RPMI7951 (cell line): Measurements from ENCODE around the gene ACBD4. TPM values are rescaled to one million over a fixed set of nuclear protein-coding genes. Genes with fewer than 3 reads are reported as not detected.
A peak's percentile ranks its signal among the peaks of the same experiment; 100 is the strongest.

Source experiments
- DNase-seq: peaks from one replicate; pipeline ENCODE4 v3.0.0-alpha.2; 2012; ENCODE audit warnings: low read depth
- total RNA-seq: library from RNA; depleted of rRNA; stranded (reverse); fragments of >200 nt; shearing (Covaris generic); gene quantifications from 2 replicates; pipeline ENCODE4 v1.2.3, GENCODE V29; 2014; rRNA removed

Gene ACBD4, protein sequence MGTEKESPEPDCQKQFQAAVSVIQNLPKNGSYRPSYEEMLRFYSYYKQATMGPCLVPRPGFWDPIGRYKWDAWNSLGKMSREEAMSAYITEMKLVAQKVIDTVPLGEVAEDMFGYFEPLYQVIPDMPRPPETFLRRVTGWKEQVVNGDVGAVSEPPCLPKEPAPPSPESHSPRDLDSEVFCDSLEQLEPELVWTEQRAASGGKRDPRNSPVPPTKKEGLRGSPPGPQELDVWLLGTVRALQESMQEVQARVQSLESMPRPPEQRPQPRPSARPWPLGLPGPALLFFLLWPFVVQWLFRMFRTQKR
- total RNA-seq = 1.1 and 2.0 TPM in 2 replicates

DNA sequence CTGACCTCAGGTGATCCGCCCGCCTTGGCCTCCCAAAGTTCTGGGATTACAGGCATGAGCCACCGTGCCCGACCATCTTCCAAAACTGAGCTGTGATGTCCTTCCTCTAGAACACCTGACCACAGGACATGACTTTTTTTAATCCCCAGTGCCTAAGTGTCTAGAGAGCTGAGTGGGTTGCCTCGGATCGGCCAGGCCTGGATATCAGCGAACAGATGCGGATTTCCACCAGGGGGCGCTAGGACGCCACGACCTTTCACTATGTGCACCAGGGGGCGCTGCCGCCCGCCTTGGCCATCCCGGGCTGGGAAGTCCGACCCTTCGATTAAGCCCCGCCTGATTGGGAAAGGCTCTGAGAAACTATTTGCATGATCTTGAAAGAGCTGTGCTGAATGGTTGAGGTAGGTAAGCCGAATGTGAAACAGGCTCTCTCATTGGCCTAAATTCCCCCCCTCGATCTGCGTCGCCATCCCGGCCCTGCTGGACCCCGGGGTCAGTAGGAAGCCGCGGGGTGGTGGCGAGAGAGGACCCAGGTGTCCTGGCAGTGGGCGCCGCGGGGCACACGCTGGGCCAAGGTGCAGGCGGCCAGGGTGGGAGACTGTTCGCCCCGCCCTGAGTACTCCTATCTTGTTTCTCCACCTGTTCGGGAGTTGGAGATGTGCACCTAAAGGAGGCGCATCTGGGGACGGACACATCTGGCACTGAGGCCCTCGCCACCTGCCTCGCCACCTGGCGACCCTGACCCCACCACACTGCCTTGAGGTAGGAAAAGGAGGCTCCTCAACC lies at the start of gene ACBD4:
ACBD4 (plus strand) TSS at position 496 of the 786 bp plus-strand sequence. CDS start 458 bp downstream, outside the sequence.
- DNase-seq = peak; percentile 94

DNA sequence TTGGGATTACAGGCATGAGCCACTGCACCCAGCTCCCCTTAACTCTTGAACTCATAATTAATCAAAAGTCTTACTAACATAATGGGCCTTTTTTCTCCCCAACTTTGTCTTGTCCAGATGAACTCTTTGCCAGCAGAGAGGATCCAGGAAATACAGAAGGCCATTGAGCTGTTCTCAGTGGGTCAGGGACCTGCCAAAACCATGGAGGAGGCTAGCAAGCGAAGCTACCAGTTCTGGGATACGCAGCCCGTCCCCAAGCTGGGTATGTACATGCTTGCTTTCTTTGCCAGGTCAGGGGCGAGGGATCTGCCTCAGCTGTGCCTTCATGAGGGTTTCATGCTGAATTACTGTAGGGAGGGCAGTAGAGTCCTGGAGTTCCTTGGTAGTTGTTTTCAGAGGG lies 49.1 kb upstream of the ACBD4 start:
- no peak for DNase-seq

DNA sequence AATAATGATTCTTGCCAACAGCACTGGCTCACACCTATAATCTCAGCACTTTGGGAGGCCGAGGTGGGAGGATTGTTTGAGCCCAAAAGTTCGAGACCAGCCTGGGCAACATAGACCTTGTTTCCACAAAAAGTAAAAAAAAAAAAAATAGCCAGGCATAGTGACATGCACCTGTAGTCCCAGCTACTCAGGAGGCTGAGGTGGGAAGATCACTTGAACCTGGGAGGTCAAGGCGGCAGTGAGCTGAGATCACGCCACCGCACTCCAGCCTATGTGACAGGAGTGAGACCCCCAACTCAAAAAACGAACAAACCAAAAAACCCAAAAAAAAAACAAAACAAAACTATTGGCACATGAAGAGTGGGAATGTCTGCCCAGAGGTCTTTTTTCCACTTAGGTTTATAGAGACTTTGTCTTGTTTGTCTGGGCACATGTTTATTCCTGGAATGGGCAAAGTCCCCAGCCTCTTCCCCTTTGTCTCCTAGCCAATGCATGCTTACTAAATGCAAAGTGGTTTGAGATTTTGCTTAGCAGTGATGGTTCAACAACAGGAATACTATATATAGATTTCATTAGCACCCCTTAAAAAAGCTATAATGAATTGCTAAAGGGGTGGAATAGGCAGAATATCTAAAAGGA lies 48.5 kb upstream of the ACBD4 start:
- DNase-seq = no peak

DNA sequence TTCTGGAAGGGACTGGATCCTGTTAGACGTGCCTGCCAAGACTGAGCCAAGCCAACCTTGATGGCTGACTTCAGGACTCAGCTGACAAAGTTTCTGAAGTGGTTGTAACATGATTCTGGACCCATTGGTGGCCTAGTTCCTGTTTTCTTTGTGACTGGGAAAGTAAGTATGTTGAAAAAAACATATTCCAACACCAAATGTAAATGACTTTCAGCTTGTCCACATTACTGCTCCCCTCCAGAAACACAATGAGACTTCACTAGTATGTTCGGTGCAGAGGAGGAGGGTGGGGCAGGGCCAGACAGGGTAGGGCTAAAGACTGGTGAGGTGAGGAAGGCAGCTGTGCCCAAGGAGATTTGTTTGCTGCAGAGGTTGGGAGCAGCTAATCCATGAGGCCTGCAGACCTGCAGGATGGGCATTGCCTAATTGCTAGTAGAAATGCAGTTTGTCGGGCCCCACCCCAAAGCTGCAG lies 47.9 kb upstream of the ACBD4 start:
- DNase-seq = no peak

DNA sequence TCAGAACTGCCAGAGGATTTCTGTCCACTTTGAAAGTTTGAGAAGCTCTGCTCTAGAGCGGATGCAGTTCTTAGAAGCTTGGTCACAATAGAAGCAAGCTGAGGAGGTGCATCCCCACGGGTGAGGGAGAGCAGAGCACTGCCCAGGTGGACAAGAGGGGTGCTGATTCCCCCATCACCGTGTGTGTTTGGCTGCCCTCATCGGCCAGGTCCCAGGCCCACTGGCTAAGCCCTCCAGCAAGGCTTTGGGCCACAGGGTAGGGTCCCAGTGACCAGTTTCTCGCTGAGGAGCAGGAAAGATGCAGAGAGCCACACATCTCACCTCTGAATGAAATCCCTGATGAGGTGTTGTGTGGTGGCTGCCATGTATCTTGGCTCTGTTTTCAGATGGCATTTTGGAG lies 47.5 kb upstream of the ACBD4 start:
- DNase-seq = no peak

DNA sequence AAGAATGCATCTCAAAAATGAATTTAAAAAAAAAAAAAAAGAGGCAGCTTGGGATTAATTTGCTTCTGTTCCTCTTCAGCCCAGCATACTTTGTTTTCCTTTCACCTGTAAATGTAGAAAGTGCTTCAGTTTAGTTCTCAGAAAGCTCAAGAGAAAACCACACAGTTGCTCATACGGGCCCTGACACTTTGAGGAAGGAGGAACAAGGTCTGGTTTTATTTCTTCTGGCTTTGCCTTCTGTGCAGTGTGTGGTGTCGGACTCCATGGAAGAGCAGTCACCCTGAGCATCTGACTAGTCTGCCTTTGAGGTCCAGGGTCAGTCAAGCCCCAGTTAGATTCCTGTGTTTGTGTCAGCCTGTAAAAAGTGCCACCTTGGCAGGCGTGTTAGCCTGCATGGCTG lies 46.7 kb upstream of the ACBD4 start:
- DNase-seq = no peak

DNA sequence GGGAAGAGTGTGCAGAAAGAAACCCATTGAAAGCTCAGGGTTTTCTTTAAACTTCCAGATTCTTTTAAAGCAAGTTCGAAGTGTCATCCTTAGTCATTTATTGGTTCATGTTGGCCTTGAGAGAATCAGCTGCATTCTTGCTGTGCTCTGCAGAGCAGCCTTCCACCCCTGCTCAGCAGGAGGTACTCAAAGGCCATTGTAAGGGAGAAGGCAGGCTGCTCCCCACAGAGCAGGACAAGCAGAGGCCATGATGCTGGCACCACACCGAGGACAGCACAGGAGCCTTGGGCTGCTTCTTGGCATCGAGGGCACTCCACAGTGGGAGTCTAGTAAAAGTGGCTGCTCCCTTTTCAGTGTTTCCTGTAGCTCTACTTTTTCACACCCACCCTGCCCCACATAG lies 44.8 kb upstream of the ACBD4 start:
- DNase-seq = no peak

DNA sequence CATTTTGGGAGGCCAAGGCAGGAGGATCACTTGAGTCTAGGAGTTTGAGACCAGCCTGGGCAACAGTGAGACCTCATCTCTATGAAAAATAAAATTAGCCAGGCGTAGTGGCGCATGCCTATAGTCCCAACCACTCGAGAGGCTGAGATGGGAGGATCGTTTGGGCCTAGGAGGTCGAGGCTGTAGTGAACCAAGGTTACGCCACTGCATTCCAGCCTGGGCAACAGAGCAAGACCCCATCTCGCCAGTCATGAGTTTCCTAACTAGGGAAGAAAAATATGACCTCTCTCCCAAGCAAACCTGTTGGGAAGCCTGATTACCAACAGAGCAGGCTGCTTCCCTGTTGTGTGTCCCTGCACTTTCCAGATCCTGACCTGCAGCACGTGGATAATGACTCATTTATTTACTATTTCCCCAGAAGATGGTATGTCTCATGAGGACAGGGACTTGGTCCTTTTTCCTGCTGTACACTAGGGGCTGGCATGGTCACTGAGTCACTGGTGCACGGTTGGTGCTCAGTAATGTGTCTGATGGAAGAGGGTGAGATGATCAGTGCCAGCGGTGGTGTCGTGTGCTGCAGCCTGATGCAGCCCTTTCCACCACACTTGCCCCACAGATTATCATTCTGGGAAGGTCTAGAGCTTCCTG lies 43.6 kb upstream of the ACBD4 start:
- peak; percentile 17 for DNase-seq

DNA sequence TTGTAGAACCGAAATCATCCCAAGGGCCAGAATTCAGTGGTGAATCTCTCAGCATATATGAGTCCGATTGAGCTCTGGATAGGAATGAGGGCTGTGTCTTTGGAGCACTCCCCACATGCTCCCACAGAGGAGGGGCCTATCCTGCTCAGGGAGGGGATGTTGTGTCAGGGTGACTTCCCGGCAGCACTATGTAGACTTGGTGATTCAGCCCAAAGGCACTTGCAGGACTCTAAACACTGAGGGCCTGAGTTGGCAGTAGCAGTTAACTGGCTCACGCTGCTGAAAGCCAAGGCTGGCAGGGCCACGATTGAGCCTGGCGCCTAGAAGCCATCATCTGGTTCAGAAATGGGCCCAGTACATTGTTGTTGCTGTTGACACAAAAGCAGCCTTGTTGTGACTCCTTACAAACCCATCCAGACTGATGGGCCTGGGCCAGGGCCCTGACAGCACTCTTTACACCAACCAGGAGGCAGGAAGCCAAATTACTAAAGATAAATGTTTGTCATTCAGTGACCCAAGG lies 42.5 kb upstream of the ACBD4 start:
- DNase-seq = peak; percentile 95

DNA sequence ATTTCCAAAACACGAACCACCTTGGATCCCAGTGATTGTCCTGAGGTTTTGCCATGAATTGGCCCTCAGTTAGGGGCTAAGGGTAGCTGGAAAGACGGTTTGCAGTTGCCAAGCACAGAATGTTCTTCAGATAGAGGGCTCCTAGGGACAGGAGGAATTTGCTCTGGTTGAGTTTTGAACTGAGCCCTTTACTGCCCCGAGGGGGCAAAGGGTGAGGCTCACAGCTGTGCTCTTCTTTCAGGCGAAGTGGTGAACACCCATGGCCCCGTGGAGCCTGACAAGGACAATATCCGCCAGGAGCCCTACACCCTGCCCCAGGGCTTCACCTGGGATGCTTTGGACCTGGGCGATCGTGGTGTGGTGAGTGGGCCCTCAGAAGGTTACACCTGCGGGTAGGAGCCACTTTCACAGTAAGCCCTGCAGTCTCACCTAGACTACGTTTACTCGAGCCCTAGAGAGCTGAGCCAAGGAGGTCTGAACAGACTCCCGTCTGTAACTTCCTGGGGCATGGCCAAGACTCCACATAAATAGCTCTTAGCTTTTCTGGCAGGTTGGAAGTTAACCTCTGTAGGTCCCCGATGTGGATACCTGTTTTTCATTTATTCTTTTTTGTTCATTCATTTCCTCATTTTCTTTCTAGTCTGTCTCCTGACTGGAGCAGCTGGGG lies 41.9 kb upstream of the ACBD4 start:
- peak; percentile 39 for DNase-seq

DNA sequence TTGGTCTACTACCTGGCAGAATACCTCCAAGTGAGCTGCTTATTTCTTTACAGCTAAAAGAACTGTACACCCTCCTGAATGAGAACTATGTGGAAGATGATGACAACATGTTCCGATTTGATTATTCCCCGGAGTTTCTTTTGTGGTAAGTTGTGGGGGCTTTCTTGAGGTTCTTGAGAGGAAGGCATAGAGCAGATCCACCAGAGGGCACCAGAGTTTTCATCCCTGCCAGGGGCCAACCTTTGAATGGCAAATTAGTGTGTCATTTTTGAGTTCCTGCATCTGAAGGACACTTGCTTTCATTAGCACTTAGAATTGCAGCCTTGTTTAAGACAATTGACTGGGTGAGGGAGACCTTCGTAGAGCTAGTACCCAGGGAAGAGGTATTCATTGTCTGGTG lies 39.3 kb upstream of the ACBD4 start:
- DNase-seq = peak; percentile 17

DNA sequence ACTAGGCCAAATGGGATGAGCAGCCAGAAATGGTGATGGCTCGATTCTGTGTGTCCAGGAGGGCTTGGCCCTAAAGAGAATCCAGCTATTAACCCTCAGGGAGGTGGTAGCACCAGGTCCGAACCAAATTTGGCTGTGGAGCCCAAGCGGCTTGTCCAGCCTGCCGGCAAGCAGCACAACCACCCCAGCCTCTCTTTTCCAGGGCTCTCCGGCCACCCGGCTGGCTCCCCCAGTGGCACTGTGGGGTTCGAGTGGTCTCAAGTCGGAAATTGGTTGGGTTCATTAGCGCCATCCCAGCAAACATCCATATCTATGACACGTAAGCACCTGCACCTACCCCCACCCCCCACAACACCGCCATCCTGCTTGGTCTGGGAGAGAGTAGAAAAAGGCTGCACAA lies 38.6 kb upstream of the ACBD4 start:
- DNase-seq = no peak

DNA sequence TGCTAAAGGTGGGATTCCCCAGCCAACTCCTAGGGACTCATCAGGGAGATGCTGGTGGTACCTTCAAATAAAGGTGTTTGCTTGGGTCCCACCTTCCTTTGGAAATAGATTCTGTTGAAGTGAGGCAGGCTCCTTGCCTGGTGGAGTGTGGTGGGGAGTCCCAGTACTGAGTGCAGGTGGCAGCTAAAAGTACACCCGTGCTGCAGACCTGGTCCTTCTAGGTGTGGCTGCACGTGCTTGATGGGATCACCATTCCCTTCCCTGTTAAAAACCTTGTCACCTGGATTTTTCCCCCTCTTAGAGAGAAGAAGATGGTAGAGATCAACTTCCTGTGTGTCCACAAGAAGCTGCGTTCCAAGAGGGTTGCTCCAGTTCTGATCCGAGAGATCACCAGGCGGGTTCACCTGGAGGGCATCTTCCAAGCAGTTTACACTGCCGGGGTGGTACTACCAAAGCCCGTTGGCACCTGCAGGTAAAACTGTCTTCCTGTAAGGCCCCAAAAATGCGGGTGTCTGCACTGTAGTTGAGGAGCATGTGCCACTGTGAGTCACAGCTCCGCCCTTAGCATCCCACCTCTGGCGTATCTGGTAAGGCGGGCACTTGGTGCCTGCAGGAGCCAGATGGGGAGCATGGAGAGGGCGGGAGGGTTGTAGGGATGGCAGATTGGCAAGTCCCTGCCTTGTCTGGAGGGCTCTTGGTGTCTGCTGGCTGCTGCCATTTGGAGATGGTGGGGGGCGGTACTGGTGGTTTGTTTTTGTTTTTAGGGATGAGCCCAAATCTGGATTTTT lies 37.2 kb upstream of the ACBD4 start:
- DNase-seq = no peak

DNA sequence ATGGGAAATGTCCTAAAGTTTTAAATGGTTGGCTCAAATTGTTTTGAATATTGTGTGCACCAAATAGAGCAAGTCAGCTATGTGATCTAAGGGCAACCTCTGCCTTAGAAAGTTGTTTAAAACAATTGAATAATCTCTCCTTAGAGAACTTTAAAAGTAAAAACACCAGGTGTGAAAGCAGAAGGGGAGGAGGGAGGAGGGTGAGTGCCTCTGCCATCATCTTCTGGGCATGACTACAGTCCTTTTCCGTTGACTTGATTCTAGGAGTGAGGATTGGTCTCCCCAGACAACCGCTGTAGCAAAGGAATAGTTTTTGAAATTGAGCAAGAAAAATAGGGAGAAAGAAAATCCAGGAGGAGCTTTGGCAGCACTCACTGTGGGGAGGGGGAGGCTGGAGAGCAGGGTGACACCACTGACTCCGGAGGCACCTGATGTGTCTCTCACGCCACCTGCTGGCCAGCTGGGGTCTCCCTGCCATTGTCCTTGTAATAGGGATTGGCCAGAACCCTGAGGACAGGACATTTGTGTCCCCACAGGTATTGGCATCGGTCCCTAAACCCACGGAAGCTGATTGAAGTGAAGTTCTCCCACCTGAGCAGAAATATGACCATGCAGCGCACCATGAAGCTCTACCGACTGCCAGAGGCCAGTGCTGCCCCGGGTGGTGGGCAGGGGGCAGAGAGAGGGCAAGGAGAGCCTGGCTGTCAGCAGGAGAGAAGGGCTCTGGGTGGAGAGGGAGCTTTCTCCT lies 36.4 kb upstream of the ACBD4 start:
- DNase-seq = peak; percentile 57

DNA sequence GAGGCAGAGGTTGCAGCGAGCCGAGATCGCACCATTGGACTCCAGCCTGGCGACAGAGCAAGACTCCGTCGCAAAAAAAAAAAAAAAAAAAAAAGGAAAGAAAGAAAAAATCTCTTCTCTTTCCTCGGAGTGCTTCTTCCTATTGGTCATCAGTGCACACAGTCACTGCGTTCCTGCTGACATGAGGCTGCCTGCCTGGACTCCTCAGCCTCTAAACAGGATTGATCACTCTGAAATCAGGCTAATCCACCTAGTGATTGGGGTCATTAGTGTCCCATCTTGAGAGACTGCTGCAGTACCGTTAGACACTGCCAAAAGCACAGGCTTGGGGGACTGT lies 34.0 kb upstream of the ACBD4 start:
- DNase-seq = no peak

DNA sequence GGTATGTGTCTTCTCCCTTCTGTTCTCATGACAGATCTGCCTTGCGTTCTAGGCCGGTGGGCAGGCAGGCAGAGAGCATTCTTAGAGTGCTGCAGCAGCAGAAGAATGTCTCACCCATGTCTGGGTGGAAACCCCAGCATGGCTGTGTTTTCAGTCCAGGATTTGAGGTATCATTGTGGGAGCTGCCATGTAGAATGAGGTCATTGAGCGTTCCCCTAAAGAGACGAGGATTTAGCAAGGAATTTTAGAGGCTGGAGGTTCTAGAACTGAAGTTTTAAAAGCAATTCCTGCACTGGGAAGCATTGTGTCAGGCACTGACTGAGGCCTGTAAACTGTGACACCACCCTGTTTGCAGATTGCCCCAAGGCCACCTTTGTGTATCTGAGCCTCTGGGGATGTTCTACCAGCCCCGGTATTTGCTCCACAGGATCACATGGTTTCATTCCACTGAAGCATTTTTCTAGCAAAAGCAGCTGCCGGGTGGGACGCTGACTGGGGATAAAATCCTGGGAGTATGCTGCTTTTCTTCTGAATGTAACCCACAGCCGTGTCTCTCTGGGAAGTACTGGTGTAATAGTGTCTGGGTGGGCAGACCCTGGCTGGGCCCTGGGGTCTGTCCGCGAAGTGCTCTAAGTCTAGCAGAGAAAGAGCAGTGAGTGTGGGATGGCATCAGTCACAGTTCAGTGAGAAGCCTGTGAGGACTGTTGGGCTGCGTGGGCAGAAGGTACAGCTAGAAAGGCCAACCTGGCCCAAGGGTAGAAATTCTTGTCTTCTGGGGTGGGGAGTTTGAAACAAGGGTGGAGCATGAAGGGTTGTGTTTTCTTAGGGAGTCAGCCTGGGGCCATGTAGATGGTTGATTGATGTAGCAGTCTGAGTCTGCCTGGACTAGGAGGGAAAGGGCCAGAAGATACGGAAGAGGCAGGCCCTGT lies 33.3 kb upstream of the ACBD4 start:
- DNase-seq = no peak

DNA sequence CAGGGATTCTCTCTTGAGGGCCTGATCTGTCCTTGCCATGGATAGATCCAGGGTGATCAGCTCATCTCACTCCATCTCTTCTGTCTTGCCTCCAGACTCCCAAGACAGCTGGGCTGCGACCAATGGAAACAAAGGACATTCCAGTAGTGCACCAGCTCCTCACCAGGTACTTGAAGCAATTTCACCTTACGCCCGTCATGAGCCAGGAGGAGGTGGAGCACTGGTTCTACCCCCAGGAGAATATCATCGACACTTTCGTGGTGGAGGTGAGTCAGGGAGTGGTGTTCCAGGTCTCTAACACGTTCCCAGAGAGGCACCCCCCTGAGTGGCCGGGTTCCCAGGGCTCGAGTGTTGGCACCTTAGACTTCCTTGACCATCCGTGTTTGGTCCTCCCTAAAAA lies 32.6 kb upstream of the ACBD4 start:
- no peak for DNase-seq

DNA sequence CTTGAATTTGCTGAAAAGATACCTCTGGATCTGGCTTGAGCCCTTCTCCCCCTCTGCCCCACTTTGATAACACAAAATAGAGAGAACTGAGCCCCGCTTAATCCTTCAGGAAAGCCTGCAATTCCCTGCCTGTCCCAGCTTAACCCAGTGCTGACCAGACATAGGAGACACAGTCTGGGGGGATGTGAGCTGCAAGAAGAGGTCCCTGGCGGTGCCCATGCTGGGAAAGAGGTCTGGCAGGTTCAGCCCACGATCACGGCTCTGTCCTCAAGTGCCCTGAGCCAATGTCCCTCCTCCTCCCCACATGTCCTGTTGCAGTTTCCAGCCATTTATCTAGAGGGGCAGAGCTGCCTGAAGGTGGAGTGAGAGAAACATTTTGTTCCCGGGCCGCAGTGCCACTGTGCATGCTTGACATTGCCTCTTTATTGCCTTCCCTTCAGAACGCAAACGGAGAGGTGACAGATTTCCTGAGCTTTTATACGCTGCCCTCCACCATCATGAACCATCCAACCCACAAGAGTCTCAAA lies 32.2 kb upstream of the ACBD4 start:
- no peak for DNase-seq

DNA sequence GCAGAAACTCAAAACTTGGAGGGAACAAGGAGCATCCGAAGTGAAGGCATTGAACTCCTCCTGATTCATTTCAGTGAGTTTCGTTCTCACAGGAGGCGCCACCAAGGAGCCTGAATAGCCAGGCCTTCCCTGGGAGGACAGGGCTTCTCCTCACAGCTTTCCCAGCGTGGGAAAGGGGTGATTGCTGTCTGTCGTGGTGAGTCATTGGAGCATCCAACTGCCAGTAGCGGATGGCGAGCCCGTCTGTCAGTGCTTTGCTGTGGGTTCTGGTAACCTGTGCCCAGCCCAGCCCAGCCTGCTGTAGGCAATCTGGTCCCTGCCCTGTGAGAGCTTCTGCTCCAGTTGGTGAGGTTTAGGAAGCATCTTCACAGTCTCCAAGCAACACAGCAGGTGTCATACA lies 31.5 kb upstream of the ACBD4 start:
- DNase-seq = no peak
